Urothelium cell line (cell line): ENCODE data around the gene TPD52L2.
A peak's percentile ranks its signal among the peaks of the same experiment; 100 is the strongest.
"Not testable (repeated sequence)": the region's sequence is repeated elsewhere in the genome, so short reads cannot be mapped to it uniquely, and the experiment has no call there.

Source experiments
- DNase-seq: peaks from one replicate; pipeline ENCODE4 v3.0.0; 2011; ENCODE audit warnings: low spot score, mixed read lengths
- FAIRE-seq: peaks from 2 replicates; lab custom pipeline; 2011; peaks lifted over from hg19 to GRCh38; lab: Jason Lieb, UNC

Gene TPD52L2

DNA sequence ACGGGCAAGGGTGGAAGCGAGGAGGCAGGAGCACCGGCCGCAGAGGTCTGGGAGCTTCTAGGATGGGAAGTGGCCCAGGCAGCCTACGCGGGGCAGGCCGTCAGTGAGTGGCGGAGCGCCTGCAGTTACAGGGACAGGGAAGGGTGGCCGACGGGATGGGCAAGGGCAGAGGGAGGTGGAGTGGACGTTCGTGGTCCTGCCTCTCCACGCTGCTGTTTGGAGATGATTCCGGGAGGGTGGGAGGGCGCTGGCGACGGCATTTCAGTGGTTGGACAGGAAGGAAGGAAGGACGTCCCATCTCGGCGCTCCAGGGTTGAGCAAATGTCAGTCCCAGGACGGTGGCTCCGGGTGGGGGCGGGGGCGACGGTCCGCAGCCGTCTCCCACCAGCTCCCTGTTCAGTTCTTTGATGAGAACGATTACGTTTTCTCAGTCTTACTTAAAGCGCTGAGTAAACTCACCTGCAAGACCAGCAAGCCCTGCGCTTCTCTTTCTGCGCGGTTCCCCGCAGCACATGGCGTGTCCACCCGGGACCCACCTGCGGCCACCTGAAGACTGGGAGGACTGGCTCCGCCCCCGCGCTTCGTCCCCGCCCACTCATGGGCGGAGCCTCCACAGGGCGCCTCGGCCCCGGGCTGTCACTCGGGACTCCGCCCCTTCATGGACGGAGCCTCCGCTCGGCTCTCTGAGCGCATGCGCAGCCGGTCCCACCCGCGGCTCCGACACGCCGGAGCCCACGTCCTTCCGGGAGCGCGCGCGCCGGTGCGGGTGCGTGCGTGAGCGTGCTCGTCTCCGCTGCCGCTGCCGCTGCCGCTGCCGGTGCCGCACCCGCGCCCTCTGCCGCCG, 29.5 kb downstream of the TPD52L2 start, which contains the start of gene DNAJC5:
Gene DNAJC5, plus strand, starts transcription at position 769 of the 844 bp plus-strand sequence. CDS start 33,220 bp downstream, outside the sequence.
- FAIRE-seq = no peak
- peak; percentile 100 for DNase-seq

DNA sequence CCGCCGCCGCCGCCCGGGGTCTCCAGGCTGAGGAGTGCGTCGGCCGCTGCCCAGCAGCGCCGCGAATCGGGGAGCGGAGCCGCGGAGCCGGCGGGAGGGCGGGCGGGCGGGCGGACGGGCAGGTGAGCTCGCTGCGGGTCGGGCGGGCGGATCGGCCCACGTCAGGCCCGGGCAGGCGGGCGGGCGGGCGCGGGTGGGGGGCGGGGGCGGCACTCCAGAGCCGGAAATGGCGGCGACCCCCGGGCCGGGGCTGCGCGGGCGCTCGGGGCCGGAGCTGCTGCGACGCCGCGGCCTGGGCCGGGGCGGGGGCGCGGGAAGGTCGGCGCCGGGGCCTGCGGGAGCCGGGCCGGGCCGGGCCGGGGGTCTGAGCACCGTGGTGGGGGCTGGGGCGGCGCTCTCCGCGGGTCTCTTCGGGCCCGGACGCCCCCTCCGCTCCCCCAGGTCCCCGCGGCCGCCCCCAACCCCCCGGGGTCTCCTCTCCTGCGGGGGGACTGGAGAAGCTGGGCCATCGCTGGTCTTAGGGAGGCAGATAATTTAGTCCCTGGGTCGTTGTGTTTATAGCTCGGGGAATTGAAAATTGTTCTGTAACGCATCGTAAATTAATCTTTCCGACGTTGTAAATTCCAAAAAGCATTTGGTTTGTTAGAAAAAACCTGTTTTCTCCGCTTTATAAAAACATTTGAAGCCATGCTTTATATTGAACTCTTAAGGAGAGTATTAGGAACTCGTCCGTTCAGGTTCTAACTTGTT, 30.3 kb downstream of the TPD52L2 start:
- FAIRE-seq (no peak), DNase-seq (no peak)

DNA sequence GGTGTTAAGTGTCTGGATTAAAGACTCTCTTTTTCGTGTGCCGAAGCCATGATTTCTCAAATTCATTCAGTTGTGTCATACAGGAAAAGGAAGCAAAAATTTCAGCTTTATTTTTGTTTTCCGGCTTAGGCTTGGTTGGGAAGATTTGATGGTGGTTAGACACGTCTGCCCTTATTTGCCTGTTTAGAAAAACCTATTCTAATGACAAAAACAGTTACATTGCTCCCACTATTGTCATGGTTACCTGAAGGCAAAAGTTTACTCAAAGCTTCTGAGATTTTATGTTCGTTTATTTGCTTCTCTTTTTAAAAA, 30.8 kb downstream of the TPD52L2 start:
- FAIRE-seq (no peak), DNase-seq (no peak)

DNA sequence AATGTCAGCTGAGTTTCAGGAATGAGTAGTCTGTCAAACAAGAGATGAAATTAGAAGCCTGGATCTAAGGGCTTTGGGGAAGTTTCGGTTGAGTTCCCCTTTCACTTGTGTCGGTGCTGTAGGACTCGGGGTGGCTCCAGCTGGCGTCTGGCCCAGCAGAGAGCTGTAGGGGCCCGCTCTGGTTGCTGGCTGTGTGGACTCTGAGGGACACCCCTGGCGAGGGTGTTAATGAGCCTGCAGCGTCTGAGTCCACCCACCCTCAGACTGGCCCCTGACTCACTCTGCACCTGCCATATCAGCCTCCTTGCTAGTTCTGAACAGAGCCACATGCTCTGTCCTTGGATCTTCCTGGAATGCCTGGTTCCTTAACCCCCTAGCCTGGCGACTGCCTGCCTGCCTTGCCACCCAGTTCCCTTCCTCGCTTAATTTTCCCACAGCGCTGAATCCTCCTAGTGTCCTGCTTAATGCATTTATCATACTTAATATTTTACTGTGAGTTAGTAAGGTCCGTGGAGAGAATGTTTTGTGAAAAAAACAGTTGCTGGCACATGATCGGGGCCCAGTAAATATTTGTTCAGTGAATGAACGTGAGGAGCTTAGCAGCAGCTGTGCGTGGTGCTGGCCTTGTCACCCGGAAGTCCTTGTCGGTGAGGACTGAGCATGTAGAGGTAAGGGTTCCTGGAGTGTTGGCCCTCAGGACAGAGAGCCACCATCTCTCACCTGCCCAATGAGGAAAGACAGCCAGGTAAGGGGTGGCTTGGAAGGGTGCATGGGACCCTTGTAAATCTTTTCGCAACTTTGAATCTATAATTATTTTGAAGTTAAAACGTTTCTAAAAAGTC, 31.4 kb downstream of the TPD52L2 start:
- no peak for FAIRE-seq
- DNase-seq = no peak

DNA sequence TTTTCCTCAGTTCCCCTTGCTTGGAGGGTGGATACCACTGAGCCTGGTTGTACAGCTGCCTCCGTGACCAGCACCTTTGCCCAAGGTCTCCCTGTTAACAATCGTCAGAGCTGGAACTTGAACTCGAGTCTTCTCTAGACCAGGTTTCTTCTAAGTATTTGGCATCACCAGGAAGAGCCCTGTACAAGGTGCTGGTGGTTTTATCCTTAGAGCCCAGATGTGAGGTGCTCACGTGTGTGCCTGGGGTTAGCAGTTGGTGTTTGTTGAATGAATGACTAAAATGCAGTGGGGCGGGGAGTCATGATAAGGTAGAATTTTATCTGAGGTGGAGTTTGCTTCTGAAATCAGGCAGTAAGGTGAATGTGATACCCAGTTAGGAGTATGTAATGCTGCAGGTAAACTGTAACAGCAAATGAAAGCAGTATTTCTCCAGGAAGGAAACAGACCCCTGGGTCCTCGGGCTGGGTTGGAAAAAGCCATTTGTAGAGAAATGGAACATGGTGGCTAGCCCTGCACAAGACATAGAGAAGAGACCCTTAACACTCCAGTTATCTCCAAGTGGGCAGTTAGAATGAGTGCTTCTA, 33.0 kb downstream of the TPD52L2 start:
- no peak for DNase-seq
- FAIRE-seq = no peak

DNA sequence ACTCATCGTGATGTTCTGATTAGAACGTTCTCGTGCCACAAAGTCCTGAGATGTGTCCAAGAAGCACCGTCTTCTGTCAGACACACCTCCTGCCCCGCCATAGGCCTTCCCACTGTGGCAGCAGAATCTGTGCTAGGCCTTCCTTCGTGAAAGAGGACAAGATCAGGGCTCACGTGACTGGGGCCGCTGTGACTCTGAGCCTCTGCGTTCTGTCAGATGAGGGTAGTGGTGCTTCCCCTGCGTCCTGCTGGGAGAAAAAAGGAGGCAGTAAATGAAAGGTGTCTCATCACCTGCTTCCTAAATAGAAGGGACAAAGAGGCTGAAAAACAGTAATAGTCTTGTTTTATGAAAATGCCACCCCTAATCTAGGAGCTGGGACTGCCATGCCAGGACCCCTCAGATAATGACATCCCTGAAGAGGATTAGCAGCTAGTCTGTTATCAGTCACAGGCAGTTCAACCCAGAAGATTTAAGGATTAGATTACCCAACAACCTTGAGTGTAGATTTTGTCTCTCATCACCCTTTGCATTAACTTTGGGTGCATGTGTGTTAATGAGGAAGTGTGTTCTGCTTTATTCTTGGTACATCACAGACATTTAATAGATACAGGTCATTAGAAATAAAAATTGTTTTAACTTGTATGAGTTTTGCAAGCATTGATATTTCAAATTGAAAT, 34.0 kb downstream of the TPD52L2 start:
- no peak for DNase-seq

DNA sequence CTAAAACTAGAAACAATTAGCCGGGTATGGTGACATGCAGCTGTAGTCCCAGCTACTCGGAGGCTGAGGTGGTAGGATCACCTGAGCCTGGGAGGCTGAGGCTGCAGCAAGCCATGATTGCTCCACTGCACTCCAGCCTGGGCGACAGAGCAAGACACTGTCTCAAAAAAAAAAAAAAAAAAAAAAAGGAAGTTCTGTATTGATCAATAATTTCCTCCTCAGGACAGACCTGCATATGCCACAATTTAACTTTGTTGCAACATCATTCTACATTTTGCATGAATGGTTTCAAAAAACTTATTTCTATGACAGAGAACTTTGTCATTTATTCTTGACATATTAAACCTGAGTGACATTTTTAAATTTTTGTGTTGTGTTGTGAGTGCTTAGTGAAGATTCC, 35.3 kb downstream of the TPD52L2 start:
- DNase-seq (no peak), FAIRE-seq (no peak)

More for the DNA sequence above, 34.0 kb downstream of the TPD52L2 start:
- FAIRE-seq = no peak

DNA sequence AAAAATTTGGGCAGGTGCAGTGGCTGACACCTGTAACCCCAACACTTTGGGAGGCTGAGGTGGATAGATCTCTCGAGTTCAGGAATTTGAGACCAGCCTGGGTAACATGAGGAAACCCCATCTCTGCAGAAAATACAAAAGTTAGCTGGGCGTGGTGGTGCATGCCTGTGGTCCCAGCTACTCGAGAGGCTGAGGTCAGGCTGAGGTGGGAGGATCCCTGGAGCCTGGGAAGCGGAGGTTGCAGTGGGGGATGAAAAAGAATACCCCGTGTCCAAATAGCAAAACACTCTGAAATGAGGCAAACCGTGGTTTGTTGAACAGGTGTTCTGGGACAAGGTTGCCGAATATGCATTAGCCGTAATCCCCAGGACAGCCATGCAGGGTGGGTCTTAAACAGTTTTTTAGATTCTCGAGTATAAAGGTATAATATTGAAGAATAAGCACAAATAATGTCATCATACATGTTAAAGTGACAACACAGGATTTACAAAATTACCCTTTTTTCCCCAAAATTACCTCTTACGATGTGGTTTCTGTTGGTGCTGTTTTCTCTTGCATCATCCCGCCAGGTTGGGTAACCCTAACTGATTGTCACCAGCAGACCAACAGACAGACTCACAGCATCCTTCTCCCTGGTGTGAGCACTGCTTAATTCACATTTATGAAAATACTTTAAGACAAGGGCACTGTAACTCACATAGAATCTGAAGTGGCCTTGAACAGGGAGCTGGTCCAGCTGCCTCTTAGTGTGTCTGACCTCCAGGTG, 38.9 kb downstream of the TPD52L2 start:
- FAIRE-seq (no peak), DNase-seq (no peak)

DNA sequence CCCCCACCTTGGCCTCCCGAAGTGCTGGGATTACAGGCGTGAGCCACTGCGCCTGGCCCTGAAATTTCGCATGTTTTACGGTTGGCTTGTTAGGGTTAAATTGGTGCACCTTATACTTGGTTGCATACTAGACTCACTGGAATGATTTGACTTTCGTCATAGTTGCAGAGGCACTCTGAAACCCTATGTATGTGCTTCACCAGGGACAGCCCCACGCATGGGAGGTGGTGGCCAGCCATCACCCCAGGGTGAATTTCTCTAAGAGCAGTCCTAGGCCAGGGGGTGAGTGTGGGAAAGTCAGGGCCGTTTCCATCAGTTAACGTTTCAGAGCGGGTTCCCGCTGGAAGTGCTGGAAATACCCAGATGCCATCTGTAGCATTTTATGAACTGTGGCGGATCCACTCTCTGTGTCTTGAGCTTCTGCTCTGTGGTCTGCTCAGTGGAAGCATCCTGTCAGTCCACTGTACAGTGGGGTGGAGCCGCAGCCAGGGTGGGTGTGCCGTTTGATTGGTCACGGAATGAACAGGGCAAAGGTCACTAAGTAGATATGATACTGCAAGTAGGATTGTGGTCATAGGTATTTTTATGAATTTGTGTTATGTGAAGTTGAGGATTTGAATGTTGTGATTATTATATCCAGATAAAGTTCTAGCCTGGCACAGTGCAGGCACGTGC, 43.1 kb downstream of the TPD52L2 start:
- DNase-seq = no peak
- FAIRE-seq = no peak

DNA sequence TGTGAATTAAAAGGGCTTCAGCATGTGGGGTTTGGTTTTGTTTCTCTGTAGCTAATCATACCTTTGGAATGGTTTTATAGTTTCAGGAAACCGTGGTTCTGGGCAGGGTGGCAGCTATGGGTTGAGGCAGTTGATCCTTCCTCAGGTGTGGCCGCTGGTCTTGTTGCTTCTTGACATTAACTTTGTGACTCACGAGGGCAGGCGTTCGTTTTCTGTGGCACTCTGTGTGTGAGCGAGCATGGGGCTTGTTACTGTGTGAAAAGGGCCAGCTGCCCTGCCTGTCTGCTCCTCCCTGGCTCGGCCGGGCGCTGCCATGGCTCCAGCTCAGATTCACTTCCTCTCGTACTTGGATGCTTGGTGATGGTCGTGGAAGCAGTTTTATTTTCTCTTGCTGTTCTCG, 46.1 kb downstream of the TPD52L2 start:
- FAIRE-seq = no peak
- no peak for DNase-seq

DNA sequence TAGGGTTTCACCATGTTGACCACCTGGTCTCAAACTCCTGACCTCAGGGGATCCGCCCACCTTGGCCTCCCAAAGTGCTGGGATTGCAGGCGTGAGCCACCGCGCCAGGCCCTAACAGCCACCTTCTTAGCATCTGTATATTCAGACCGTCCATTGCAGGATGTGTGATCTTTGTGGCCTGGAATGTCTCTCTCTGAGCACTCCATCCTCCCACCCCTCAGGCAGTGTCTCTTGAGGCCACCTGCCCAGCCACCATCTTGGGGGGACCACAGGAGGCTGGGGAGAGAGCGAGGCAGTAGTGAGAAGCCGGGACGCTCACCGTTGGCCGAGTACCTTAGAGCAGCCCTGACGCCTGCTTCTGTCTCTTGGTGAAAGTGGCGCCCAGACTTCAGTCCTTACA, 48.7 kb downstream of the TPD52L2 start:
- DNase-seq = no peak
- no peak for FAIRE-seq

DNA sequence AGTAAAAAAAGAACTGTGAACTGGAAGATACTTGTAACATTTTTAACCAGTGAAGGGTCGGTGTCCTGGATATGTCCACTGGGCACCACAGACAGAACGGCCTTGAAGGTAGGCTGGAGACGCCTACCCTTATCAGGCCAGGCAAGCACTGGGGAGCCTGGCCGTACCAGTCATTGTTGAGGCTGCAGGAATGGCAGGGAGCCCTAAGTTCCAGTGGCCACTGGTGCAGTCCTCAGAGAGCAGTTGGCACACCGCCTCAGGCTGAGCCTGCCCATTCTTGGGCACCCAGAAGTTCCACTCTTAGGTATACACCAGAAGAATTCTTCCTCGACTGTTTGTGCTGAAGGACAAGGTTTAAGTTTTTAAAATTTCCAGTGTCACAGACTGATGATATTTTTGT, 50.4 kb downstream of the TPD52L2 start:
- DNase-seq (no peak), FAIRE-seq (no peak)

DNA sequence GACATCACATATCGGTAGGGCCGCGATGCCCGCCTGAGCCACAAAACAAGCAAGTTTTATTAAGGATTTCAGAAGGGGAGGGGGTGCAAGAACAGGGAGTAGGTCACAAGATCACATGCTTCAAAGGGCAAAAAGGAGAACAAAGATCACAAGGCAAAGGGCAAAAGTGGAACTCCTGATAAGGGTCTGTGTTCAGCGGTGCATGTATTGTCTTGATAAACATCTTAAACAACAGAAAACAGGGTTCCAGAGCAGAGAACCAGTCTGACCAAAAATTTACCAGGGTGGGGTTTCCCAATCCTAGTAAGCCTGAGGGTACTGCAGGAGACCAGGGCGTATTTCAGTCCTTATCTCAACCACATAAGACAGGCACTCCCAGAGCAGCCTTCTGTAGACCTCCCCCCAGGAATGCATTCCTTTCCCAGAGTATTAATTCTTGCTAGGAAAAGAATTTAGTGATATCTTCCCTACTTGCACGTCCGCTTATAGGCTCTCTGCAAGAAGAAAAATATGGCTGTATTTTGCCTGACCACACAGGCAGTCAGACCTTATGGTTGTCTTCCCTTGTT, 51.4 kb downstream of the TPD52L2 start:
- not testable (repeated sequence) for DNase-seq, FAIRE-seq

DNA sequence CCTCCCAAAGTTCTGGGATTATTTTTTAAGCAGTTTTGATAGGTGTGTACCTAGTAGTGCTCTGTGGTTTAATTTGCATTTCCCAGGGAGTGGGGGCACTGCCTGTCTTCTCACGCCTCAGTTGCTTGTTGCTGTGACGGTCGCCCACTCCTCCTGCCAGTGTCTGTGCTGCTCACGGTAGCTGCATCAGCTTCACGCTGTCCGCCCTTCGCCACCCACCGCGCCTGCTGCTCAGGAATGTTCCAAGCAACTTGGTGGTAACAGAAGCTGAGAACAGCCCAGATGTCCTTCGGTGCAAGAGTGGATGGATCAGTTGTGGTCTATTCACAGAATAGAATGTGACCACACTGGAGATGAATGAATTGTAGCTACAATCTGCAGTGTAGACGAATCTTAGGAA, 52.7 kb downstream of the TPD52L2 start:
- DNase-seq (no peak), FAIRE-seq (no peak)

DNA sequence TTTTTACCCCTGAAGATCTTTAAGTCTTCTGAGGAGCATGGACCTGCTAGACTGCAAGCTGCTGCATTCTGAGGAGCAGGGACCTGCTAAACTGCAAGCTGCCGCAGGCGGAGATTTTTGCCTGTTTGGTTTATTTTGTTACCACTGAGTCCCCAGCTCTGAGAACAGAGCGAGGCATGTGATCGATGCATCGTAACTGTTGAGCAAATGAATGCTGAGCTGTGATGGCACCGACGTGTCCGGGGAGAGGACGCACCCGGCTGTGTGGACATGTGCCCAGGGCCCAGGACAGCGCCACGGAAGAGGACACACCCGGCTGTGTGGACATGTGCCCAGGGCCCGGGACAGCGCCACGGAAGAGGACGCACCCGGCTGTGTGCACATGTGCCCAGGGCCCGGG, 54.1 kb downstream of the TPD52L2 start:
- FAIRE-seq (no peak), DNase-seq (no peak)

DNA sequence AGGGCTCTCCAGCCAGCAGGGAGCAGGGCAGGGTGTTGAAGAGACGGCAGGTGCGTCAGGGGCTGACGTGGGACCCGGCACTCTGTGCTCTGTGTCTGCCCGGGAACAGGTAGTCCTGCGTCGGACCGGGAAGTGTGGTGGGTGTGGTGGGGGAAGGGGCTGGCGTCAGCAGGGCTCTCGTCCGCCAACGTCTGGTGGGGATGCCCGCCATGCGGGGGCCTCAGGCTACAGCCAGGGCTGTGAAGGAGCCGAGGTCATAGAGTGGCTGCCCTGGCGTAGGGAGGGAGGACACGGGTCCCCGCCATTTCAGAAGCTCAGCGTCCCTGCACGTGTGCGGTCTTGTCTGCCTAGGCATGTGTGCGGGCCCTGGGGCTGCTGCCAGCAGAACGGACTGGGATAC, 55.2 kb downstream of the TPD52L2 start:
- FAIRE-seq = no peak

DNA sequence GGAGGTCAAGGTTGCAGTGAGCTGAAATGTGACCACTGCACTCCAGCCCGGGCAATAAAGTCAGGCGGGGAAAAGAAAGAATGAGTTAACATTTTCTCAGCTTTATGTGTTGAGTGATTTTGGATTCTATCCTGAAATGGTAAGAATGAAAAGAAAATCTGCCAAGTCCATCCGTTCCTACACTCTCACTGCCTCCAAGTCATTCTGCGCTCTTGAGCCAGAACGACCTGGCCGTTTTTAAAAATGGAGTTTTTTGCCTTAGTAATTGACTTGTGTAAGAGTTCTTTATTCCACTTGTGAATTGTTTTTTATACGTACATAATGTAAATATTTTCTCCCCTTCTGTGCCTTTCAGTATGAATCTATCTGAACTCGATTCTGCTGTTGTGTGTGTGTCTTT, 58.6 kb downstream of the TPD52L2 start:
- no peak for FAIRE-seq
- DNase-seq = no peak

More for the DNA sequence above, 55.2 kb downstream of the TPD52L2 start:
- DNase-seq = no peak

DNA sequence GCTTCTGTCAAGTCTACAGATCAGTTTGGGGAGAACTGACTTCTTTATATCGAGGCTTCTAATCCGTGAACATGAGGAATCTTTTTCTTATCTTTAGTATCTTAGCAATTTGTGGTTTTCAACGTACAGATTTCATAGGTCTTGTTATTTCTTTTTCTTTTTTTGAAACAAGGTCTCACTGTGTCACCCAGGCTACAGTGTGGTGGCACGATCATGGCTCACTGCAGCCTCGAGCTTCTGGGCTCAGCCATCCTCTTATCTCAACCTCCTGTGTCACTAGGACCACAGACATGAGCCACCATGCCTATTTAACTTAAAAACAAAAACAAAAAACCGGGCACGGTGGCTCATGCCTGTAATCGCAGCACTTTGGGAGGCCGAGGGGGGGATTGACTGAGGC, 59.2 kb downstream of the TPD52L2 start:
- FAIRE-seq = no peak
- no peak for DNase-seq

DNA sequence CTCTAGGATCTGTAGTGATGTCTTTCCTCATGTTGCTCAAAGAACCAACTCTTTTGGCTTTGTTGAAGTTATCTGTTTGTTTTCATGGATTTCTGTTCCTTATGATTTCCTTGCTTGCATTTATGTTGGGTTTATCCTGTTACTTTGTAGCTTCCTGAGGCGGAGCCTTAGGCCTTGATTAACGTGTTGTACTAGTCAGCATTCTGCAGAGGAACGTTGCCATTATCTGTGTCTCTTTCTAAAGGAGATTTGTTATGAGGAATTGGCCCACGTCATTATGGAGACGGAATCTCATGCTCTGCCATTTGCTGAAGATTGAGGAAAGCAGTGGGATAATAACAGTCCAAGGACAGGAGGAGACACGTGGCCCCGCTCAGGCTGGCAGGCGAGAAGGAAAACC, 61.2 kb downstream of the TPD52L2 start:
- DNase-seq (no peak), FAIRE-seq (no peak)
